Uterus (tissue), 4 donors: Measurements from ENCODE around the gene TMX3. TPM values are rescaled to one million over a fixed set of nuclear protein-coding genes. Genes with fewer than 3 reads are reported as not detected.

Experiments used
- DNase-seq, 2 donors: peaks; one replicate each; pipeline ENCODE4 v3.0.0-alpha.2; 2019 to 2020
- H3K27ac ChIP-seq, 2 donors: fragments of 200-600 bp; sonication (generic); 1 replicate in 1 of 2; 2 replicates in 1 of 2; pipeline ENCODE4 v1.5.1; 2016 to 2018
- H3K27me3 ChIP-seq, 2 donors: fragments of 200-600 bp; sonication (generic); one replicate each; pipeline ENCODE4 v1.5.1; 2018 to 2019; ENCODE audit warnings: control low read depth in 1 of 2
- H3K36me3 ChIP-seq, 2 donors: fragments of 200-600 bp; sonication (generic); one replicate each; pipeline ENCODE4 v1.5.1; 2019; ENCODE audit warnings: control low read depth in 1 of 2
- H3K4me1 ChIP-seq, 2 donors: fragments of 200-600 bp; sonication (generic); one replicate each; pipeline ENCODE4 v1.5.1; 2018 to 2019; ENCODE audit warnings: control low read depth in 1 of 2
- H3K4me3 ChIP-seq, 2 donors: fragments of 200-600 bp; sonication (generic); 1 replicate in 1 of 2; 2 replicates in 1 of 2; pipeline ENCODE4 v1.5.1; 2018 to 2019; ENCODE audit warnings: mild to moderate bottlenecking in 1 of 2
- H3K9me3 ChIP-seq, 2 donors: fragments of 200-600 bp; sonication (generic); one replicate each; pipeline ENCODE4 v1.5.1; 2019; ENCODE audit warnings: control low read depth in 1 of 2
- CTCF ChIP-seq, 4 experiments: fragments of 200-600 bp in 2 of 4; fragments of 450-650 bp in 2 of 4; sonication (generic) in 2 of 4; IDR thresholded peaks; one replicate each; pipeline ENCODE4 v1.5.1; 2016 to 2019; ENCODE audit warnings: antibody characterized with exemption in 4 of 4, mild to moderate bottlenecking in 2 of 4, moderate library complexity in 1 of 4
- POLR2A ChIP-seq, 2 donors: fragments of 450-650 bp; IDR thresholded peaks; one replicate each; pipeline ENCODE4 v1.6.1; 2016; ENCODE audit warnings: antibody characterized with exemption in 2 of 2, mild to moderate bottlenecking in 1 of 2, moderate library complexity in 1 of 2
- intact Hi-C: fragments of 100-400 bp; cut with DNase I; formaldehyde crosslinking; loops from one replicate; pipeline ENCODE4 v1.15.1; 2023; ENCODE audit warnings: low total_unique reads
- total RNA-seq, 4 donors: library from RNA; depleted of rRNA in 3 of 4; stranded (reverse); fragments of >200 nt in 3 of 4; gene quantifications; one replicate each; pipeline versions ENCODE4 v1.1.0 to v1.2.4, GENCODE V29; 2014 to 2023
- donor health status: DM: yes; HTN: yes; CAD: no.

The TMX3 gene
- total RNA-seq, 4 donors from 2014 or later: 34.1 to 111 (median 73.4) TPM

GRCh38 chr18:68713796-68714195, 1.1 kb downstream of the TMX3 start:
- DNase-seq: no peak
- Histone ChIP-seq H3K27ac (peak overlapping the region; percentile 69 to 81), H3K36me3 (no peaks in the 10 kb centered on the region), H3K4me3 (peak overlapping the region; percentile 71 to 83), H3K27me3 (no peaks in the 10 kb centered on the region), H3K9me3 (no peaks in the 10 kb centered on the region), H3K4me1 (no peaks in the 10 kb centered on the region)
- intact Hi-C loops: no loop called here
- TF ChIP-seq POLR2A (IDR thresholded peaks at IDR 0.05) (no peak), CTCF (IDR thresholded peaks at IDR 0.05) (no peak)

- no peaks in the 10 kb centered on the region for H3K36me3 ChIP-seq
- H3K27ac ChIP-seq: no peak overlapping the region
- intact Hi-C loops: no loop called here
- no peaks in the 10 kb centered on the region for H3K4me1 ChIP-seq
- no peaks in the 10 kb centered on the region for H3K27me3 ChIP-seq
- no peak for TF ChIP-seq POLR2A (IDR thresholded peaks at IDR 0.05)
- no peak for TF ChIP-seq CTCF (IDR thresholded peaks at IDR 0.05)
- no peaks in the 10 kb centered on the region for H3K9me3 ChIP-seq
- H3K4me3 ChIP-seq: no peak overlapping the region
- no peak for DNase-seq
Measured at GRCh38 chr18:68713131-68713530, 1.8 kb downstream of the TMX3 start.

GRCh38 chr18:68707646-68708045, 7.3 kb downstream of the TMX3 start:
- TF ChIP-seq CTCF (IDR thresholded peaks at IDR 0.05): no peak
- no peak for TF ChIP-seq POLR2A (IDR thresholded peaks at IDR 0.05)
- Histone ChIP-seq H3K9me3 (no peaks in the 10 kb centered on the region), H3K27me3 (no peaks in the 10 kb centered on the region), H3K4me3 (no peak overlapping the region), H3K36me3 (no peaks in the 10 kb centered on the region), H3K27ac (no peak overlapping the region), H3K4me1 (no peaks in the 10 kb centered on the region)
- DNase-seq: no peak
- intact Hi-C loops: no loop called here

- Histone ChIP-seq H3K36me3 (peaks cover 0 to 2% of the 10 kb centered on the region in 2 donors), H3K4me1 (no peaks in the 10 kb centered on the region), H3K9me3 (no peaks in the 10 kb centered on the region), H3K4me3 (no peak overlapping the region), H3K27me3 (no peaks in the 10 kb centered on the region), H3K27ac (no peak overlapping the region)
- no peak for TF ChIP-seq POLR2A (IDR thresholded peaks at IDR 0.05)
- no peak for TF ChIP-seq CTCF (IDR thresholded peaks at IDR 0.05)
- DNase-seq: no peak
- intact Hi-C loops: no loop called here
Measured at GRCh38 chr18:68705119-68705518, 9.8 kb downstream of the TMX3 start.

GRCh38 chr18:68703326-68703725, 11.6 kb downstream of the TMX3 start:
- no peaks in the 10 kb centered on the region for H3K9me3 ChIP-seq
- H3K36me3 ChIP-seq: peaks cover 0 to 2% of the 10 kb centered on the region in 2 donors
- TF ChIP-seq POLR2A (IDR thresholded peaks at IDR 0.05) (no peak), CTCF (IDR thresholded peaks at IDR 0.05) (no peak)
- DNase-seq: no peak
- no peaks in the 10 kb centered on the region for H3K27me3 ChIP-seq
- no peaks in the 10 kb centered on the region for H3K4me1 ChIP-seq
- no peak overlapping the region for H3K27ac ChIP-seq
- intact Hi-C loops: no loop called here
- H3K4me3 ChIP-seq: no peak overlapping the region
